SK-N-SH treated with all-trans-retinoic acid at 6 μM for 48 hours (cell line): ENCODE results near the gene ARFGAP3.

Experiments used
- BACH2 ChIP-seq: fragments of 250-450 bp; sonication (Bioruptor Pico); IDR thresholded peaks from 2 replicates; pipeline ENCODE4 v1.9.0; 2021; ENCODE audit warnings: mild to moderate bottlenecking, borderline replicate concordance
- CREB5 ChIP-seq: fragments of 250-450 bp; sonication (Bioruptor Pico); IDR thresholded peaks from 2 replicates; pipeline ENCODE4 v1.5.1; 2020; ENCODE audit warnings: low read depth, mild to moderate bottlenecking, moderate library complexity
- ESRRG ChIP-seq: fragments of 250-450 bp; sonication (Bioruptor Pico); IDR thresholded peaks from 2 replicates; pipeline ENCODE4 v1.6.1; 2021; ENCODE audit warnings: mild to moderate bottlenecking
- ISL1 ChIP-seq: fragments of 250-450 bp; sonication (Bioruptor Pico); IDR thresholded peaks from 2 replicates; pipeline ENCODE4 v2.1.2; 2022; ENCODE audit warnings: mild to moderate bottlenecking, moderate library complexity
- POU6F1 ChIP-seq: fragments of 250-450 bp; sonication (Bioruptor Pico); IDR thresholded peaks from 2 replicates; pipeline ENCODE4 v1.8.0; 2021; ENCODE audit warnings: low read depth, mild to moderate bottlenecking, moderate library complexity, borderline replicate concordance
- TCF4 ChIP-seq: fragments of 250-450 bp; sonication (Bioruptor Pico); IDR thresholded peaks from 2 replicates; pipeline ENCODE4 v1.8.0; 2021; ENCODE audit warnings: mild to moderate bottlenecking, moderate library complexity, borderline replicate concordance
- TSHZ2 ChIP-seq: fragments of 250-450 bp; sonication (Bioruptor Pico); IDR thresholded peaks from 2 replicates; pipeline ENCODE4 v1.5.0; 2020; ENCODE audit warnings: mild to moderate bottlenecking, moderate library complexity
- ZFP3 ChIP-seq: fragments of 250-450 bp; sonication (Bioruptor Pico); IDR thresholded peaks from 2 replicates; pipeline ENCODE4 v1.5.0; 2020; ENCODE audit warnings: mild to moderate bottlenecking, moderate library complexity
- ZFP30 ChIP-seq: fragments of 450-650 bp; formaldehyde crosslinking; IDR thresholded peaks from 2 replicates; pipeline ENCODE4 v1.5.0; 2022; ENCODE audit warnings: mild to moderate bottlenecking, moderate library complexity
- ZNF70 ChIP-seq: fragments of 450-650 bp; formaldehyde crosslinking; IDR thresholded peaks from 2 replicates; pipeline ENCODE4 v1.5.0; 2020; ENCODE audit warnings: mild to moderate bottlenecking, moderate library complexity
- ZNF8 ChIP-seq: fragments of 450-650 bp; formaldehyde crosslinking; IDR thresholded peaks from 2 replicates; pipeline ENCODE4 v1.5.0; 2020; ENCODE audit warnings: mild to moderate bottlenecking, moderate library complexity

GRCh38 chr22:42844756-42845155, 12.3 kb downstream of the ARFGAP3 start:
- no peak for TF ChIP-seq TCF4
- TF ChIP-seq ZFP30 (CRISPR knock-in tag), result no peak
- TF ChIP-seq BACH2 (CRISPR knock-in tag), result no peak
- no peak for TF ChIP-seq POU6F1 (CRISPR knock-in tag)
- no peak for TF ChIP-seq ZFP3
- no peak for TF ChIP-seq TSHZ2 (CRISPR knock-in tag)
- no peak for TF ChIP-seq ESRRG (CRISPR knock-in tag)
- TF ChIP-seq ZNF70, result no peak
- TF ChIP-seq ISL1 (CRISPR knock-in tag), result no peak
- no peak for TF ChIP-seq CREB5 (CRISPR knock-in tag)
- TF ChIP-seq ZNF8 (CRISPR knock-in tag), result no peak
